ENCODE measurements around the gene RRAGB.

GRCh38 chrX:55695227-55696018 is 22.1 kb upstream of the RRAGB start:
- TF ChIP-seq POLR2AphosphoS5 (IDR thresholded peaks at IDR 0.05), result no peak
- no peak for TF ChIP-seq POLR2A (IDR thresholded peaks at IDR 0.05)
- no peak for TF ChIP-seq CTCF (IDR thresholded peaks at IDR 0.05)
